ENCODE measurements around the gene THSD4. TPM values are rescaled to one million over a fixed set of nuclear protein-coding genes. Genes with fewer than 3 reads are reported as not detected.
A peak's percentile ranks its signal among the peaks of the same experiment; 100 is the strongest.

Gene THSD4
- total and polyA plus RNA-seq, 9 of the 15 experiments (the other 6 are each of a cell fraction or from before 2014, with no cell fraction given) = 0.04 TPM; not detected in 5

DNA sequence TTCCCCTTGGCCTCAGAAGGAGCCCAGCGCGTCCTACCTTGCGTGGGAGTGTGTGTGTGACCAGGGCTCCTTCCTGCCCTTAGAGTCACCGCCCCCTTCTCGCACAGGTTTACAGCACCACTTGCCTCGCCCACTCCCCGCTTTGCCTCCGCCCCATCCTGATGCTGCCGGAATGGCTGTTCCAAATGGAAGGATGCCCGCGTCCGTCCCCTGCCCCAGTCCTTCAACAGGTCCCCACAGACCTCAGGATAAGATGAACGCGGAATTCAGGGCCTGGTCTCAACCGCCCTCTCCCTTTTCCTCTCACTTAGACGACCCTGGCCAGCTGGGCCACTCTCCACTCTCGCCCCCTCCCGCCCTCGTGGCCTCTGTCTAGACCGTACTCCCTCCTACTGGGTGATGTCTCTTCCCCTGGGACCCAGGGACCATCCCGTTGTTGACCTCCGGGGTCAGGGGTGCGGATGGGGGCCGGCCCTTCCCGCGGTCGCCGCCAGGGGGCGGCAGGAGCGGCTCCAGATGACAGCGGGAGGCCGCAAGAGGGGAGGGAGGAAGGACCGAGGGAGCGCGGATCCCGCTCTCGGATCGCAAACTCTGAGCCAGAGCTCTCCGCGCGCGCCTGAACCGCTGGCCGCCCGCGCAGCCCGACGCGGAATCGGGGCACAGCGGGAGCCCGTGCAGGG, at the start of gene THSD4 (continued):
- TF ChIP-seq, protein P1, sequence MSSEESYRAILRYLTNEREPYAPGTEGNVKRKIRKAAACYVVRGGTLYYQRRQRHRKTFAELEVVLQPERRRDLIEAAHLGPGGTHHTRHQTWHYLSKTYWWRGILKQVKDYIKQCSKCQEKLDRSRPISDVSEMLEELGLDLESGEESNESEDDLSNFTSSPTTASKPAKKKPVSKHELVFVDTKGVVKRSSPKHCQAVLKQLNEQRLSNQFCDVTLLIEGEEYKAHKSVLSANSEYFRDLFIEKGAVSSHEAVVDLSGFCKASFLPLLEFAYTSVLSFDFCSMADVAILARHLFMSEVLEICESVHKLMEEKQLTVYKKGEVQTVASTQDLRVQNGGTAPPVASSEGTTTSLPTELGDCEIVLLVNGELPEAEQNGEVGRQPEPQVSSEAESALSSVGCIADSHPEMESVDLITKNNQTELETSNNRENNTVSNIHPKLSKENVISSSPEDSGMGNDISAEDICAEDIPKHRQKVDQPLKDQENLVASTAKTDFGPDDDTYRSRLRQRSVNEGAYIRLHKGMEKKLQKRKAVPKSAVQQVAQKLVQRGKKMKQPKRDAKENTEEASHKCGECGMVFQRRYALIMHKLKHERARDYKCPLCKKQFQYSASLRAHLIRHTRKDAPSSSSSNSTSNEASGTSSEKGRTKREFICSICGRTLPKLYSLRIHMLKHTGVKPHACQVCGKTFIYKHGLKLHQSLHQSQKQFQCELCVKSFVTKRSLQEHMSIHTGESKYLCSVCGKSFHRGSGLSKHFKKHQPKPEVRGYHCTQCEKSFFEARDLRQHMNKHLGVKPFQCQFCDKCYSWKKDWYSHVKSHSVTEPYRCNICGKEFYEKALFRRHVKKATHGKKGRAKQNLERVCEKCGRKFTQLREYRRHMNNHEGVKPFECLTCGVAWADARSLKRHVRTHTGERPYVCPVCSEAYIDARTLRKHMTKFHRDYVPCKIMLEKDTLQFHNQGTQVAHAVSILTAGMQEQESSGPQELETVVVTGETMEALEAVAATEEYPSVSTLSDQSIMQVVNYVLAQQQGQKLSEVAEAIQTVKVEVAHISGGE (CRISPR knock-in tag; IDR thresholded peaks at IDR 0.05) = no peak
- peak; percentile 56 to 73 for TF ChIP-seq RAD21 (CRISPR knock-in tag; conservative IDR thresholded peaks at IDR 0.05 in 1 of 2, IDR thresholded peaks at IDR 0.05 in 1 of 2)
- no peak for TF ChIP-seq HDAC6 (IDR thresholded peaks at IDR 0.05; ENCODE audit: low read depth, low read length)
- TF ChIP-seq ZNF263 (CRISPR knock-in tag; IDR thresholded peaks at IDR 0.05; ENCODE audit: borderline replicate concordance) = no peak
- TF ChIP-seq ETS2 (tag; IDR thresholded peaks at IDR 0.05; ENCODE audit: borderline replicate concordance, poor library complexity, severe bottlenecking) = no peak
- no peak for TF ChIP-seq TCF7 (IDR thresholded peaks at IDR 0.05; ENCODE audit: borderline replicate concordance)
- peak; percentile 75 for TF ChIP-seq SMC3 (conservative IDR thresholded peaks at IDR 0.05; ENCODE audit: insufficient read depth, low read depth, low read length)
- TF ChIP-seq, protein P2, sequence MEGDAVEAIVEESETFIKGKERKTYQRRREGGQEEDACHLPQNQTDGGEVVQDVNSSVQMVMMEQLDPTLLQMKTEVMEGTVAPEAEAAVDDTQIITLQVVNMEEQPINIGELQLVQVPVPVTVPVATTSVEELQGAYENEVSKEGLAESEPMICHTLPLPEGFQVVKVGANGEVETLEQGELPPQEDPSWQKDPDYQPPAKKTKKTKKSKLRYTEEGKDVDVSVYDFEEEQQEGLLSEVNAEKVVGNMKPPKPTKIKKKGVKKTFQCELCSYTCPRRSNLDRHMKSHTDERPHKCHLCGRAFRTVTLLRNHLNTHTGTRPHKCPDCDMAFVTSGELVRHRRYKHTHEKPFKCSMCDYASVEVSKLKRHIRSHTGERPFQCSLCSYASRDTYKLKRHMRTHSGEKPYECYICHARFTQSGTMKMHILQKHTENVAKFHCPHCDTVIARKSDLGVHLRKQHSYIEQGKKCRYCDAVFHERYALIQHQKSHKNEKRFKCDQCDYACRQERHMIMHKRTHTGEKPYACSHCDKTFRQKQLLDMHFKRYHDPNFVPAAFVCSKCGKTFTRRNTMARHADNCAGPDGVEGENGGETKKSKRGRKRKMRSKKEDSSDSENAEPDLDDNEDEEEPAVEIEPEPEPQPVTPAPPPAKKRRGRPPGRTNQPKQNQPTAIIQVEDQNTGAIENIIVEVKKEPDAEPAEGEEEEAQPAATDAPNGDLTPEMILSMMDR (IDR thresholded peaks at IDR 0.05 in 2 of 3, conservative IDR thresholded peaks at IDR 0.05 in 1 of 3; ENCODE audit: insufficient read depth in 2 of 3, low read depth in 1 of 3, low read length in 3 of 3) = peak; percentile 78 to 83 (median 83)
- TF ChIP-seq, protein P3, sequence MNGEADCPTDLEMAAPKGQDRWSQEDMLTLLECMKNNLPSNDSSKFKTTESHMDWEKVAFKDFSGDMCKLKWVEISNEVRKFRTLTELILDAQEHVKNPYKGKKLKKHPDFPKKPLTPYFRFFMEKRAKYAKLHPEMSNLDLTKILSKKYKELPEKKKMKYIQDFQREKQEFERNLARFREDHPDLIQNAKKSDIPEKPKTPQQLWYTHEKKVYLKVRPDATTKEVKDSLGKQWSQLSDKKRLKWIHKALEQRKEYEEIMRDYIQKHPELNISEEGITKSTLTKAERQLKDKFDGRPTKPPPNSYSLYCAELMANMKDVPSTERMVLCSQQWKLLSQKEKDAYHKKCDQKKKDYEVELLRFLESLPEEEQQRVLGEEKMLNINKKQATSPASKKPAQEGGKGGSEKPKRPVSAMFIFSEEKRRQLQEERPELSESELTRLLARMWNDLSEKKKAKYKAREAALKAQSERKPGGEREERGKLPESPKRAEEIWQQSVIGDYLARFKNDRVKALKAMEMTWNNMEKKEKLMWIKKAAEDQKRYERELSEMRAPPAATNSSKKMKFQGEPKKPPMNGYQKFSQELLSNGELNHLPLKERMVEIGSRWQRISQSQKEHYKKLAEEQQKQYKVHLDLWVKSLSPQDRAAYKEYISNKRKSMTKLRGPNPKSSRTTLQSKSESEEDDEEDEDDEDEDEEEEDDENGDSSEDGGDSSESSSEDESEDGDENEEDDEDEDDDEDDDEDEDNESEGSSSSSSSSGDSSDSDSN (IDR thresholded peaks at IDR 0.05; ENCODE audit: borderline replicate concordance in 1 of 2, low read depth in 2 of 2, low read length in 2 of 2) = 0 out of 4 replicates have a peak, but pooled peaks of 1 of the 2 experiments have one; percentile 48
- TF ChIP-seq, protein P4, sequence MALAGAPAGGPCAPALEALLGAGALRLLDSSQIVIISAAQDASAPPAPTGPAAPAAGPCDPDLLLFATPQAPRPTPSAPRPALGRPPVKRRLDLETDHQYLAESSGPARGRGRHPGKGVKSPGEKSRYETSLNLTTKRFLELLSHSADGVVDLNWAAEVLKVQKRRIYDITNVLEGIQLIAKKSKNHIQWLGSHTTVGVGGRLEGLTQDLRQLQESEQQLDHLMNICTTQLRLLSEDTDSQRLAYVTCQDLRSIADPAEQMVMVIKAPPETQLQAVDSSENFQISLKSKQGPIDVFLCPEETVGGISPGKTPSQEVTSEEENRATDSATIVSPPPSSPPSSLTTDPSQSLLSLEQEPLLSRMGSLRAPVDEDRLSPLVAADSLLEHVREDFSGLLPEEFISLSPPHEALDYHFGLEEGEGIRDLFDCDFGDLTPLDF (CRISPR knock-in tag; IDR thresholded peaks at IDR 0.05) = no peak
- TF ChIP-seq, protein P5, sequence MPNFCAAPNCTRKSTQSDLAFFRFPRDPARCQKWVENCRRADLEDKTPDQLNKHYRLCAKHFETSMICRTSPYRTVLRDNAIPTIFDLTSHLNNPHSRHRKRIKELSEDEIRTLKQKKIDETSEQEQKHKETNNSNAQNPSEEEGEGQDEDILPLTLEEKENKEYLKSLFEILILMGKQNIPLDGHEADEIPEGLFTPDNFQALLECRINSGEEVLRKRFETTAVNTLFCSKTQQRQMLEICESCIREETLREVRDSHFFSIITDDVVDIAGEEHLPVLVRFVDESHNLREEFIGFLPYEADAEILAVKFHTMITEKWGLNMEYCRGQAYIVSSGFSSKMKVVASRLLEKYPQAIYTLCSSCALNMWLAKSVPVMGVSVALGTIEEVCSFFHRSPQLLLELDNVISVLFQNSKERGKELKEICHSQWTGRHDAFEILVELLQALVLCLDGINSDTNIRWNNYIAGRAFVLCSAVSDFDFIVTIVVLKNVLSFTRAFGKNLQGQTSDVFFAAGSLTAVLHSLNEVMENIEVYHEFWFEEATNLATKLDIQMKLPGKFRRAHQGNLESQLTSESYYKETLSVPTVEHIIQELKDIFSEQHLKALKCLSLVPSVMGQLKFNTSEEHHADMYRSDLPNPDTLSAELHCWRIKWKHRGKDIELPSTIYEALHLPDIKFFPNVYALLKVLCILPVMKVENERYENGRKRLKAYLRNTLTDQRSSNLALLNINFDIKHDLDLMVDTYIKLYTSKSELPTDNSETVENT (CRISPR knock-in tag; IDR thresholded peaks at IDR 0.05) = no peak
